HG02970 (cell line): ENCODE measurements around the gene UBE4A.

ENCODE experiments used
- ATAC-seq: cut with Tn5 transposase; IDR thresholded peaks from one replicate; pipeline ENCODE4 v1.9.1; 2021; ENCODE audit warnings: mild to moderate bottlenecking, moderate library complexity, moderate number of reproducible peaks; ENCODE audit not compliant: unreplicated experiment, low FRiP score

The UBE4A gene

GRCh38 chr11:118340449-118340848 lies 19.0 kb upstream of the UBE4A start:
- ATAC-seq: no peak

- no peak for ATAC-seq
These were observed 18.1 kb upstream of the UBE4A start for GRCh38 chr11:118341261-118341660.

DNA sequence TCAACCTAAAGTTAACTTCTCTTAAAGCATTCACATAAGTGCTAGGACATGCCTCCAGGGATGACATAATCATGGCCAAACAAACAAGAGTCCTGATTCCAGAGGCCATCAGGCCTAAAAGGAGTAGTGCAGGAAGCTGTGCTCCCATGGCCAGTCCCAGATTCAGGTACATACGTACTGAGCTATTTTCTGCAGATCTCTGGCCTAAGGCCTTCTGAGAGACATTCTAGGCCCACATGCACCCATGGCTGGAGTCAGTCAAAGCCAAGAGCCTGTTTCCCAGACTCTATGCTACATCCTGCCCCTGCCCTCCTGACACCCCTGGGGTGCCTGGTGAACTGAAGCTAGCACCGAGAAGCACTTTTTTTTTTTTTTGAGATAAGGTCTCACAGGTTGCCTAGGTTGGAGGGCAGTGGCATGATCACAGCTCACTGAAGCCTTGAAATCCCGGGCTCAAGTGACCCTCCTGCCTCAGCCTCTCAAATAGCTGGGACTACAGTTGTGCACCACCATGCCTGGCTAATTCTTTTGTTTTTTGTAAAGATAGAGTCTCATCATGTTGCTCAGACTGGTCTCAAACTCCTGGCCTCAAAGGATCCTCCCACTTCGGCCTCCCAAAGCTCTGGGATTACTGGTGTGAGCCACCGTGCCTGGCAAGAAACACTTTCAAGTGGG lies 17.4 kb upstream of the UBE4A start:
- ATAC-seq: no peak

DNA sequence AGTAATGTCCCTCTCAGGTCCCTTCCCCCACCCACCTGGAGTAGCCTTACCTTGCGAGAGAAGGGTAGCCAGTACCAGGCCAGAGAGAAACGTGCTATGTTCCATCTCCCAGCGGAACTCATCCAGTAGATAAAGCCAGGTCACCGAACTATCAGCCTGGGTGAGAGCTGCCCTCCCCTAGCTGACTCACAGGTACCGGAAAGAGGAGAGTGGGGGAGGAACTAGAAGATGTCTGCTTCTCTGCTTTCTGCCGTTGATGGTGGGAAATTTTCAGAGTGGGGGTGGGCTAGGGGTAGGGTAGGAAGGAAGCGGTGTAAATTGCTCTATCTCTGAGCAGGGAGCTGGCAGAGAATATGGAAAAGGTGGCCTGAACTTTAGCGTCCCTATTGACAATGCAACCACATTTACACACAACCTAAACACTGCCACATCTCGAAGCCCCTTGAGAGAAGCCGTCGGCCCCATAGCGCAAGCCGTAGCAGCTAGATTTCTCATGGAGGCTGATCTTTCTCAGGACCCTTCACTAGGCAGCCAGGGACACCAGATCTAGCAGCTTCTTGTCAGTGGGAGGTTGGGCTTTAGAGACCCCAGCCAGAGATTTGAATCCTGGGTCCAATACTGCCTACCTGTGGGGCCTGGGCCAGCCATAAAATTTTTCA lies 16.8 kb upstream of the UBE4A start, which contains the start of gene CD3D:
TSS of gene CD3D (minus strand) at position 203 of the 659 bp plus-strand sequence. CDS start at position 105, 98 bp downstream.
- no peak for ATAC-seq

DNA sequence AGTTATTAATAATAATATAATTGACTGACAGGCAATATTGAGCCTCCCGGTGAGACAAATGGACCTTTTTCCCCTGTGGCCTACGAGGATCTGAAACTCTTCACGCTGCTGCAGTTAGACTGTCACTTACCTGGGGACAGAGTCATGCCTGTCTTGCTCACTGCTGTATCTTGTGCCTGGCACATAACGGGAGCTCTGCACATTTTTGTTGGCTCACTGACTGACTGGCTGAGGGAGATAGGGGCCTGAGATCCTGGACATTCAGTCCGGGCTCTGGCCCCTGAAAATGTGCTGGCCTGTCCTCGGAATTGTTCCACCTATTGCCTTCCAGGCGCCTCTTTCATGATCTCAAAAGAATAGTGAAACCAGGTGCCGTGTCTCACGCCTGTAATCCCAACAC lies 16.2 kb upstream of the UBE4A start:
- no peak for ATAC-seq

GRCh38 chr11:118343981-118344515 lies 15.4 kb upstream of the UBE4A start, which contains the start of gene CD3G:
CD3G (plus strand) TSS chr11:118344344; CDS start chr11:118344424, 80 bp downstream.
- no peak for ATAC-seq

GRCh38 chr11:118349475-118349874 lies 9.9 kb upstream of the UBE4A start:
- no peak for ATAC-seq

GRCh38 chr11:118353084-118353710 lies 6.2 kb upstream of the UBE4A start:
- ATAC-seq: no peak

GRCh38 chr11:118358071-118358470 lies 1.3 kb upstream of the UBE4A start:
- no peak for ATAC-seq

- no peak for ATAC-seq
These were observed 5.7 kb downstream of the UBE4A start for GRCh38 chr11:118364956-118365615.

- ATAC-seq: no peak
These were observed 6.9 kb downstream of the UBE4A start for GRCh38 chr11:118366287-118366686.

- ATAC-seq: no peak
These were observed 11.4 kb downstream of the UBE4A start for GRCh38 chr11:118370774-118371173.

GRCh38 chr11:118373263-118373662 lies 13.9 kb downstream of the UBE4A start:
- no peak for ATAC-seq

GRCh38 chr11:118373871-118374270 lies 14.5 kb downstream of the UBE4A start:
- ATAC-seq: no peak

- no peak for ATAC-seq
These were observed 15.3 kb downstream of the UBE4A start for GRCh38 chr11:118374729-118375128.

GRCh38 chr11:118375978-118376377 lies 16.6 kb downstream of the UBE4A start:
- ATAC-seq: no peak

DNA sequence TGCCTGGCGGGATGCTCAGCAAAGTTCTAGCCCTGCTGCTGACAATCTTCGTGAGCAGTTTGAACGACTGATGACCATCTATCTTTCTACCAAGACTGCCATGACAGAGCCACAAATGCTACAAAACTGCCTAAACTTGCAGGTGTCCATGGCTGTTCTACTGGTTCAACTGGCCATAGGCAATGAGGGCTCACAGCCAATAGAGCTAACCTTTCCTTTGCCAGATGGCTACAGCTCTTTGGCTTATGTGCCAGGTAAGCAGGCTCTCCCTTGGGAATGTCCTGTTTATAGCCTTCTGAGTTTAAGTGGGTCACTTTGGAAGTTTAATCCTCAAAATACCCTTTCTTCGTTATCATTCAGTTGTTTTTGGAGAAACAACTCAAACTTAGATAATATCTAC lies 20.1 kb downstream of the UBE4A start:
- ATAC-seq: no peak

GRCh38 chr11:118380571-118380970 lies 21.2 kb downstream of the UBE4A start:
- ATAC-seq: no peak

DNA sequence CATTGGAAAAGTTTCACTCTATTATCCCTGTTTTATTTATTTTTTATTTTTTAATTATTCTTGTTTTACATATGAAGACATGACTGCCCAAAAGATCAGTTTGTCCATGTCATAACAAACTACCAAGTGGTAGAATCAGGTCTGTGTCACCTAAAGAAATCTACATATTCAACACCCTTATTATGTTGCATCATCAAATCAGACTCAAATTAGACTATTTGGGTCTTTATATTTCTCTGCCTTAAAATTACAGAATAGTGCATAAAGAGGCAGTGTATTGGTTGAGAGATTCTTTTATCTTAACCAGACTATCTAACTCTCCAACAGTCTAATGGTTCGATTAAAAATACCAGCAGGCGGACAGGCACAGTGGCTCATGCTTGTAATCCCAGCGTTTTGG lies 23.6 kb downstream of the UBE4A start:
- no peak for ATAC-seq

- ATAC-seq: no peak
These were observed 24.3 kb downstream of the UBE4A start for GRCh38 chr11:118383657-118384056.

- ATAC-seq: no peak
These were observed 36.7 kb downstream of the UBE4A start for GRCh38 chr11:118396097-118396501.
